GM12874 (cell line): ENCODE results near the gene SLC39A1.

ENCODE experiments used
- CTCF ChIP-seq: IDR thresholded peaks from 2 replicates; pipeline ENCODE4 v1.5.1; 2011; ENCODE audit warnings: low read depth, mild to moderate bottlenecking, control low read depth, low read length, moderate library complexity; ENCODE audit not compliant: insufficient read depth

The SLC39A1 gene

DNA sequence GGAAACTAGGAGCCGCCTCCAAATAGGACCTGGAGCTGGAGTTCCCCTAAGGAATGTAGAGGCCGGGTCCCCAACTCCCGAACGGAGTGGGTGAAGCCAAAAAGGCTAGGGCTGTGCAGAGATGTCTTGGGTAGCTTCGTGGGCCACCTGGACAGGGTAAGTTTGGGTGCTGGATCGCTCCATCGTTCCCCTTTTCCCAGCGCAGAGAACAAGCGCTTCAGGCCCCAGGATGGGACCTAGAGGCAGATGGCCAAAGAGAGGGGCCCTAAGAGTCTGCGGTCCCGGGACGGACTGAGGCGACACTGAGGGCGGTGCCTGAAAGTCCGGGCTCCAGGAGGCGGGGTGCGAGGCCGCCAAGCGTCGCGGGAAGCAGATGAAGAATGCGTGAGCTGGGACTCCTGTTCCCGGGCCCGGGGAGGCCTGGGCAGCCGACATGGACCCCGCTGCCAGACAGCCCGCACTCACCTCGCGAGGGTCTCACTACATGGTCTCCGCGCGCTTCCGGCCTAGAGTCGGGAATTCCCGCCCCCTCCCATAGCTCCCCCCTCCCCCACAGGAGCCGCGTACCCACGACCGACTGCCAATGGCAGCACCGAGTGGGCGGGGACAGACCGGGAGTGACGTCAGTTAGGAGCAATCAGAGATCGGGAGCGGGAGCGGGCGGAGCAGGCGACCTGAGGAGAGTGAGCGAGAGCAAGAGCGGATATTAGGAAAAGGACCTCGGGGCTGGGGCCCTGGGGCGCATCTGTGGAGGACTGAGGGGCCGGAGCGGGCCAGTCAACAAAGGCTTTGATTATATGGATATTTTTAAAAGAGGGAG lies at the start of gene SLC39A1:
TSS of gene SLC39A1 (minus strand) at position 508 of the 820 bp plus-strand sequence. CDS start 822 bp downstream, outside the sequence.
- TF ChIP-seq CTCF: no peak

- TF ChIP-seq CTCF: no peak
Observed at GRCh38 chr1:154012129-154012528, 48.8 kb upstream of the SLC39A1 start.

GRCh38 chr1:154006136-154006535 lies 42.8 kb upstream of the SLC39A1 start:
- no peak for TF ChIP-seq CTCF

- no peak for TF ChIP-seq CTCF
Observed at GRCh38 chr1:154000420-154000819, 37.1 kb upstream of the SLC39A1 start.

GRCh38 chr1:153995640-153996039 lies 32.3 kb upstream of the SLC39A1 start:
- TF ChIP-seq CTCF: no peak

DNA sequence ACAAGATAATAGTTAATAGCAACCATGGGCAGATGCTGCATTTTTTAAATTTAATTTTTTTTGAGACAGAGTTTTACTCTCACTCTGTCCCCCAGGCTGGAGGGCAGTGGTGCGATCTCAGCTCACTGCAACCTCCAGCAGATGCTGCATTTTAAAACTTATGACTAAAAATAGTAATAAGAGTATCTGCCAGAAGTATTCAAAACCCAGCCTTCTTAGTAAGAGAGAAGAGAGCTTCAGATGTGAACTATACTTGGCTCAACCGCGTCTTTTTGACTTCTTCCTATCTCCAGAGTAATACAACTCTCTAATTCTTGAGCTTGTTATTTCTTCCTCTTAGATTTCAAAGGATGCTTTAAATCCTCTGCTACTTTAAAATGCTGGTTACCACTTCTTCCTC lies 31.9 kb upstream of the SLC39A1 start:
- TF ChIP-seq CTCF: no peak

DNA sequence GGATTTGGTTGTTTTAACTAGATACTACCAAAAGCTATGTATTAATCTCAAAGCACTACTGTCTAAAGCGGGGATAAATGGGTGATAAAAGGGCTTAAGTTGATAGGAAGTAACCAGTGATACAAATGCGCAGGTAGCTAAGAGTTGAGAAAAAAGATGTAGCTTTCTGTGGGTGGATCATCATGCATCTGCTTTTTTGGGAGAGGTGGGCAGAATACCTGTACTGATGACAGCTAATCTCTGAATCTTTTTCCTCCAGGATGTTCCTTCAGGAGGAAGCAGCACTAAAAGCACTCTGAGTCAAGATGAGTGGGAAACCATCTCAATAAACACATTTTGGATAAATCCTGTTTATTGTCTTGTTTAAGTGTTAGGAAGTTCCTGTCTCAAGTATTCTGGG lies 28.5 kb upstream of the SLC39A1 start:
- no peak for TF ChIP-seq CTCF
